ENCODE results near the gene ETV7. TPM values are rescaled to one million over a fixed set of nuclear protein-coding genes. Genes with fewer than 3 reads are reported as not detected.
"Not testable (repeated sequence)": the region's sequence is repeated elsewhere in the genome, so short reads cannot be mapped to it uniquely, and the experiment has no call there.

ETV7 gene
- total RNA-seq, 2 experiments from 2014 or later = 0.36 to 0.38 TPM

GRCh38 chr6:36350082-36350481, 37.4 kb downstream of the ETV7 start:
- ChIA-PET POLR2A (no interaction called here), CTCF (no interaction called here)

GRCh38 chr6:36349240-36349639, 38.2 kb downstream of the ETV7 start:
- ChIA-PET POLR2A (no interaction called here), CTCF (no interaction called here)

GRCh38 chr6:36347621-36348020, 39.8 kb downstream of the ETV7 start:
- CTCF ChIA-PET = no interaction called here
- POLR2A ChIA-PET = no interaction called here

GRCh38 chr6:36346486-36347273, 40.8 kb downstream of the ETV7 start:
- CTCF ChIA-PET = no interaction called here
- POLR2A ChIA-PET = no interaction called here

- POLR2A ChIA-PET = interaction anchor here (0.6 kb wide), 1 partner anchor 109 kb away, joined by 3 read pairs; no protein-coding TSS in a partner anchor
Observed at GRCh38 chr6:36345681-36346466, 41.6 kb downstream of the ETV7 start.

GRCh38 chr6:36343109-36343680, 44.3 kb downstream of the ETV7 start:
- CTCF ChIA-PET = no interaction called here
- POLR2A ChIA-PET = no interaction called here

More at GRCh38 chr6:36345681-36346466, 41.6 kb downstream of the ETV7 start:
- CTCF ChIA-PET = no interaction called here

GRCh38 chr6:36340618-36341454, 46.6 kb downstream of the ETV7 start:
- POLR2A ChIA-PET = interaction anchor here (0.7 kb wide), 1 partner anchor 24 kb away, joined by 3 read pairs; no protein-coding TSS in a partner anchor

GRCh38 chr6:36340306-36340617, 47.2 kb downstream of the ETV7 start:
- ChIA-PET POLR2A (no interaction called here), CTCF (interaction anchor here (1.0 to 2.0 kb wide), 8 partner anchors 12 to 44 kb away, joined by 3 to 14 read pairs (median 6); no protein-coding TSS in a partner anchor)

More at GRCh38 chr6:36340618-36341454, 46.6 kb downstream of the ETV7 start:
- CTCF ChIA-PET = interaction anchor here (0.6 to 2.0 kb wide), 18 partner anchors 10 to 419 kb away, joined by 3 to 14 read pairs (median 4); no protein-coding TSS in a partner anchor

GRCh38 chr6:36339146-36339545, 48.3 kb downstream of the ETV7 start:
- CTCF ChIA-PET = no interaction called here
- POLR2A ChIA-PET = no interaction called here

GRCh38 chr6:36338223-36338622, 49.2 kb downstream of the ETV7 start:
- CTCF ChIA-PET = interaction anchor here (0.7 kb wide), 2 partner anchors 86 to 445 kb away, joined by 3 read pairs; no protein-coding TSS in a partner anchor
- POLR2A ChIA-PET = not testable (repeated sequence)

- ChIA-PET POLR2A (no interaction called here), CTCF (interaction anchor here (0.6 to 0.7 kb wide), 3 partner anchors 20 to 445 kb away, joined by 3 read pairs; no protein-coding TSS in a partner anchor)
Observed at GRCh38 chr6:36337814-36338213, 49.7 kb downstream of the ETV7 start.

GRCh38 chr6:36336779-36337241, 50.7 kb downstream of the ETV7 start, which contains the start of gene BNIP5:
Gene BNIP5 (minus strand): TSS chr6:36336888. CDS start chr6:36330690, 6,198 bp downstream.
- CTCF ChIA-PET = no interaction called here
- POLR2A ChIA-PET = no interaction called here

GRCh38 chr6:36336208-36336710, 51.2 kb downstream of the ETV7 start:
- ChIA-PET CTCF (no interaction called here), POLR2A (no interaction called here)

GRCh38 chr6:36335465-36336207, 51.8 kb downstream of the ETV7 start:
- POLR2A ChIA-PET = no interaction called here
- CTCF ChIA-PET = no interaction called here

- POLR2A ChIA-PET = no interaction called here
- CTCF ChIA-PET = no interaction called here
Observed at GRCh38 chr6:36334832-36335459, 52.5 kb downstream of the ETV7 start.

- ChIA-PET CTCF (interaction anchor here (1.0 kb wide), 1 partner anchor 31 kb away, joined by 4 read pairs; no protein-coding TSS in a partner anchor), POLR2A (no interaction called here)
Observed at GRCh38 chr6:36333931-36334725, 53.3 kb downstream of the ETV7 start.
